NT2/D1 (cell line): ENCODE measurements around the gene FARS2.

ENCODE experiments used
- DNase-seq: peaks from one replicate; pipeline ENCODE4 v3.0.0-alpha.2; 2011; ENCODE audit warnings: low read depth, low spot score
- H3K27me3 ChIP-seq: 2 replicates; pipeline ENCODE4 v1.6.0; 2011; ENCODE audit warnings: mild to moderate bottlenecking; ENCODE audit not compliant: insufficient read length, insufficient read depth
- H3K36me3 ChIP-seq: 2 replicates; pipeline ENCODE4 v1.6.1; 2011; ENCODE audit warnings: mild to moderate bottlenecking, low read length, mixed read lengths; ENCODE audit not compliant: insufficient read depth, insufficient read length
- H3K4me1 ChIP-seq: 2 replicates; pipeline ENCODE4 v1.5.1; 2011; ENCODE audit not compliant: insufficient read depth, insufficient read length
- H3K4me3 ChIP-seq: 2 replicates; pipeline ENCODE4 v1.5.1; 2011; ENCODE audit warnings: low read depth; ENCODE audit not compliant: insufficient read length
- H3K9ac ChIP-seq: 2 replicates; pipeline ENCODE4 v1.6.0; 2011; ENCODE audit warnings: low read depth; ENCODE audit not compliant: insufficient read length
- H3K9me3 ChIP-seq: 2 replicates; pipeline ENCODE4 v1.5.1; 2011; ENCODE audit warnings: mild to moderate bottlenecking, low read length; ENCODE audit not compliant: insufficient read depth
- SUZ12 ChIP-seq: IDR thresholded peaks from 2 replicates; pipeline ENCODE4 v1.6.1; 2011; ENCODE audit not compliant: insufficient read length, insufficient read depth; ENCODE audit errors: extremely low read depth
- YY1 ChIP-seq: IDR thresholded peaks from 2 replicates; pipeline ENCODE4 v1.6.1; 2011; ENCODE audit not compliant: insufficient read length, insufficient read depth
- ZNF274 ChIP-seq: IDR thresholded peaks from 2 replicates; pipeline ENCODE4 v1.6.1; 2011; ENCODE audit warnings: mild to moderate bottlenecking, low read depth, low read length

FARS2 gene

DNA sequence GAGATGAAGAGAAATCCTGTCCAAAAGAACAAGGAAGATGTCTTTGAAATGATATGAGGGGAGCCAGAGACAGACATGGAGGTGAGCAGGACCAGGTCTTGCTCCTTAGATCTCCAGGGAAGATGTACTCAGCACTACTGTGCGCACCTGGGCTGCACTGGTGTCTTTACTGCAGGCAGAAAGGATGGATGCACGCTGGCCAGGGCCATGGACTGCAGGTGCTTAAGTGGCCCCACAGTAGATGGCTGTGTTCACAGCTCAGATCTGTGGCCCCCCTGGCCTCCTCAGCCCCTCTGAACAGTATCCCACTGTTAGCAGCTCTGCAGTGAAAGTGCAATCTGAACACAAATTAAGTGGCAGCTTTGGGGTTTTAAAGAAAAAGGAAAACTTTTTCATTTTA, 402.4 kb downstream of the FARS2 start:
- Histone ChIP-seq H3K27me3 (no peaks in the 10 kb centered on the region), H3K4me1 (no peaks in the 10 kb centered on the region), H3K36me3 (no peaks in the 10 kb centered on the region), H3K4me3 (no peak overlapping the region), H3K9me3 (no peaks in the 10 kb centered on the region), H3K9ac (no peak overlapping the region)
- DNase-seq = no peak
- TF ChIP-seq YY1 (no peak), ZNF274 (no peak), SUZ12 (no peak)

DNA sequence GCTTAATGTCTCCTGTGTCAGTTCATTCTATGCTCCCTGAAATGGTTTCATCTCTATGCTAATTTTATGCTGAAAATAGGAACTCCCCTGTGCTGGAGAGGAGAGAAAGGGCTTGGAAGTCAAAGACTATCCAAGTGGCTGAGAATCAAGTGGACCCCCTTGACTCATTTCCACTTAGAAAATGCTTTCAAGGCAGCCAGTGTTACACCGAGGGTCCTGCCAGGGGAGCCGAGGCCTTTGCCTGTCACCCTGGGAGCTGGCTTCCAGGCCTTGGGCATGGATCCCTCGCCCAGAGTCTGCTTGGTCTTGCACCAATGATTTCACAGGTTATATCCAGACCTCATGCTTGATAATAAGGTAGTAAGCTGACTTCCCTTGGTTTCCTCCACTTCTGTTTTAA, 402.8 kb downstream of the FARS2 start:
- H3K27me3 ChIP-seq = no peaks in the 10 kb centered on the region
- DNase-seq = no peak
- no peaks in the 10 kb centered on the region for H3K36me3 ChIP-seq
- H3K9me3 ChIP-seq = no peaks in the 10 kb centered on the region
- TF ChIP-seq ZNF274 = no peak
- no peak for TF ChIP-seq YY1
- TF ChIP-seq SUZ12 = no peak
- no peak overlapping the region for H3K9ac ChIP-seq
- no peaks in the 10 kb centered on the region for H3K4me1 ChIP-seq
- H3K4me3 ChIP-seq = no peak overlapping the region

DNA sequence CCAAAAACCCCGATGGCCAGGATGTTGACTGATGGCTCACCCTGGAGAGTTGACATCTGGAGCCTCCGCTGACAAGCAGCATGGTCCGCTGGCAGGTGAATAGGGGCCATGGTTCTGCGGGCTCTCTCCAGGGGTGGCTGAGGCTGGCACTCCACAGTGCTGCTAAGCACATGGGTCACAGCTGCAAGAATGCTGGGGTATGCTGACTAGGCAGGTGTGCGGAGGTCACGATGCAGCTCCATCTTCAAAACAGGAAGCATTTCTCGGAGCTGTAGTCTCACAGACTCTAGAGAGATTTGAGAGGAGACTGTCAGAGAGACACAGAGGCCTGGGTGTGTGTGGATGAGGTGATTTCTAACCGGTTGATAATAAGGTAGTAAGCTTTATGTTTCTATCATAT, 403.9 kb downstream of the FARS2 start:
- DNase-seq = no peak
- Histone ChIP-seq H3K9me3 (no peaks in the 10 kb centered on the region), H3K9ac (no peak overlapping the region), H3K4me1 (no peaks in the 10 kb centered on the region), H3K27me3 (no peaks in the 10 kb centered on the region), H3K4me3 (no peak overlapping the region), H3K36me3 (no peaks in the 10 kb centered on the region)
- TF ChIP-seq ZNF274 = no peak
- TF ChIP-seq SUZ12 = no peak
- no peak for TF ChIP-seq YY1

DNA sequence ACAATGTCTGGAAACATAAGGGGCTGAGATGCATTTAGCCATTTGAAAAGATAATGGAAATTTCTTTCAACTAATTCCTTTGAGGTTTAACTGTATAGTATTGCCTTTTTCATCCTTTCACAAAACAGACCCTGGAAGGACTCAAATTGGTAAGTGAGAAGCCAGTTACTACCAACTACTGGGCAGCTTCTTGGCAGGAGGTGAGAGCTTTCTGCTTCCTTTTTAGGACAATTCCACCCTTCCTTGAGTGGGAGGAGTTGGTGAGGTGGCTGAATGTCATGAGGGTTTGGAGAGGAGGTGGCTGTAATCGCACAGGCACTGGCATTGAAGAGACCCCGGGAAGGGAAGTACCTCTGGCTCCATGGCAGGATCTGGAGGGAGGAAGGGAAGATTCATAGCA, 404.4 kb downstream of the FARS2 start:
- H3K36me3 ChIP-seq = no peaks in the 10 kb centered on the region
- H3K4me1 ChIP-seq = no peaks in the 10 kb centered on the region
- no peaks in the 10 kb centered on the region for H3K9me3 ChIP-seq
- DNase-seq = no peak
- TF ChIP-seq SUZ12 = no peak
- no peak for TF ChIP-seq ZNF274
- no peak overlapping the region for H3K9ac ChIP-seq
- H3K27me3 ChIP-seq = no peaks in the 10 kb centered on the region
- H3K4me3 ChIP-seq = no peak overlapping the region

DNA sequence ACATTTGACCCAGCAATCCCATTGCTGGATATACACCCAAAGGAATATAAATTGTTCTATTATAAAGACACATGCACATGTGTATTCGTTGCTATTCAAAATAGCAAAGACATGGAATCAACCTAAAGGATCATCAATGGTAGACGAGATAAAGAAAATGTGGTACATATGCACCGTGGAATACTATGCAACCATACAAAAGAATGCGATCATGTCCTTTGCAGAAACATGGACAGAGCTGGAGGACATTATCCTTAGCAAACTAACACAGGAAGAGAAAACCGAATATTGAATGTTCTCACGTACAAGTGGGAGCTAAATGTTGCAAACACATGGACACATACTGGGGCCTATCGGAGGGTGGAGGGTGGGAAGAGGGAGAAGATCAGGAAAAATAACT, 405.4 kb downstream of the FARS2 start:
- Histone ChIP-seq H3K27me3 (no peaks in the 10 kb centered on the region), H3K4me3 (no peak overlapping the region), H3K36me3 (no peaks in the 10 kb centered on the region), H3K9me3 (no peaks in the 10 kb centered on the region), H3K9ac (no peak overlapping the region), H3K4me1 (peaks cover under 1% of the 10 kb centered on the region)
- TF ChIP-seq YY1 = no peak
- no peak for TF ChIP-seq ZNF274
- no peak for TF ChIP-seq SUZ12
- DNase-seq = no peak

DNA sequence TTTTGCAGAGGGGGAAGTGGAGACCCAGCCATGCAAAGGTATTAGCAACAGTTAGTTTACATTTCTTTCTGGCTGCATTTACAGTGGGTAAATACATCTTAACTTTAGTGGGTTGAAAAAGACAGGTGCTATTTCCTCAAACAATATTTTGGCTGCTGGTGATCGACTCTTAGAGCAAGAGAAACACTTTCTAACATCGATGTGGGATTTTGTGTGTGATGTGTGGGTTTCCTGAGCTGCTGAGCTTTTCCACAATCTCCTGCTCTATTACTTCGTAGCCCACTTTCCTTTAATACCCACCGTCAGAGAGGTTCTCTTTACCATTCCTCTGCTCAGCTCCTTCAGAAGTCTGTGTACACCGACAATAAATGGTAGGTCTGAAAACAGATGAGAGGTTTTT, 406.4 kb downstream of the FARS2 start:
- H3K27me3 ChIP-seq = no peaks in the 10 kb centered on the region
- no peak for TF ChIP-seq SUZ12
- TF ChIP-seq YY1 = no peak
- DNase-seq = no peak
- no peaks in the 10 kb centered on the region for H3K9me3 ChIP-seq
- H3K36me3 ChIP-seq = no peaks in the 10 kb centered on the region
- H3K4me3 ChIP-seq = no peak overlapping the region
- H3K9ac ChIP-seq = no peak overlapping the region
- H3K4me1 ChIP-seq = peaks cover 3% of the 10 kb centered on the region

DNA sequence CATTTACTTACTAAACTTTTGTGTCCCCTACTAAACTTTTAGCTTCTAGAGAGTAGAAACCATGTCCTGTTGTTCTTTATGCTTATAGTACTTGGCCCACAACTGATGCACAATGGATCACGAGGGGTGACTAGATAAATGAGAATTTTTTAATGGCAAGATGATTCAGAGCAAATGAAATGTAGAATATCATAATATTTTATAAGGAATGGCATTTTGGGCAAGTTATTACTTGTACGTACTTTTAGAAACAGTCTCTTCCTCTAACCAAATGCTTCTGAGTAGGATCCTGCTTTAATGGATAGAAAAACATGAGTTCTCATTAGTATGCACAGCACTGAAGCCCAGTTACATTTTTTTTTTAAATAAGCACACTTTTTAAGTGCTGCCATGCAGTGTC, 409.1 kb downstream of the FARS2 start:
- DNase-seq = no peak
- Histone ChIP-seq H3K9me3 (no peaks in the 10 kb centered on the region), H3K9ac (no peak overlapping the region), H3K4me3 (no peak overlapping the region), H3K36me3 (no peaks in the 10 kb centered on the region), H3K4me1 (peaks cover 3% of the 10 kb centered on the region), H3K27me3 (no peaks in the 10 kb centered on the region)
- no peak for TF ChIP-seq ZNF274
